Loucy (cell line): ENCODE data around the gene TOMM6.

Experiments
- H2AFZ ChIP-seq: fragments of 200-600 bp; sonication (generic); 2 replicates; pipeline ENCODE4 v1.6.0; 2016; ENCODE audit warnings: antibody characterized with exemption, mild to moderate bottlenecking, low read length, moderate library complexity
- H3F3A ChIP-seq: fragments of 200-600 bp; 2 replicates; pipeline ENCODE4 v1.6.0; 2016; ENCODE audit warnings: antibody characterized with exemption, low read depth, mild to moderate bottlenecking
- H3K27me3 ChIP-seq: fragments of 200-600 bp; sonication (generic); 2 replicates; pipeline ENCODE4 v1.6.1; 2014; ENCODE audit warnings: low read length, mild to moderate bottlenecking; ENCODE audit not compliant: insufficient read depth, poor library complexity, severe bottlenecking
- H3K36me3 ChIP-seq: fragments of 200-600 bp; sonication (generic); 2 replicates; pipeline ENCODE4 v1.6.1; 2016; ENCODE audit warnings: low read length; ENCODE audit not compliant: insufficient read depth
- H3K4me1 ChIP-seq: fragments of 200-600 bp; sonication (generic); 2 replicates; pipeline ENCODE4 v1.5.1; 2014; ENCODE audit warnings: low read length, mild to moderate bottlenecking; ENCODE audit not compliant: insufficient read depth, poor library complexity, severe bottlenecking
- H3K4me2 ChIP-seq: fragments of 200-600 bp; sonication (generic); 2 replicates; pipeline ENCODE4 v1.6.0; 2014; ENCODE audit warnings: antibody characterized with exemption, low read length, low read depth, mild to moderate bottlenecking; ENCODE audit not compliant: poor library complexity, severe bottlenecking
- H3K4me3 ChIP-seq: fragments of 200-600 bp; sonication (generic); 2 replicates; pipeline ENCODE4 v1.5.1; 2014; ENCODE audit warnings: low read length, mild to moderate bottlenecking, mixed read lengths; ENCODE audit not compliant: poor library complexity, severe bottlenecking
- H3K79me2 ChIP-seq: fragments of 200-600 bp; sonication (generic); 2 replicates; pipeline ENCODE4 v1.6.1; 2014; ENCODE audit warnings: low read length; ENCODE audit not compliant: insufficient read depth
- H3K9ac ChIP-seq: fragments of 200-600 bp; sonication (generic); 2 replicates; pipeline ENCODE4 v1.6.0; 2014; ENCODE audit warnings: mild to moderate bottlenecking, low read depth, low read length, moderate library complexity; ENCODE audit not compliant: poor library complexity, severe bottlenecking
- H3K9me2 ChIP-seq: fragments of 200-600 bp; sonication (generic); replicated peaks from 2 replicates; pipeline ENCODE4 v1.6.1; 2016; ENCODE audit warnings: low read depth, low read length, mixed read lengths
- H3K9me3 ChIP-seq: fragments of 200-600 bp; sonication (generic); 2 replicates; pipeline ENCODE4 v1.6.1; 2014; ENCODE audit warnings: mild to moderate bottlenecking, antibody characterized with exemption, low read length, low read depth; ENCODE audit not compliant: insufficient read depth
- H4K20me1 ChIP-seq: fragments of 200-600 bp; sonication (generic); 2 replicates; pipeline ENCODE4 v1.6.0; 2014; ENCODE audit warnings: antibody characterized with exemption, low read length, mild to moderate bottlenecking; ENCODE audit not compliant: insufficient read depth, poor library complexity, severe bottlenecking
- CTCF ChIP-seq: fragments of 200-600 bp; sonication (generic); conservative IDR thresholded peaks from 2 replicates; pipeline ENCODE4 v1.5.1; 2014; ENCODE audit warnings: mild to moderate bottlenecking, antibody characterized with exemption, low read length
- EZH2phosphoT487 ChIP-seq: fragments of 200-600 bp; IDR thresholded peaks from 2 replicates; pipeline ENCODE4 v1.6.1; 2018; ENCODE audit warnings: antibody characterized with exemption, mild to moderate bottlenecking, moderate library complexity, borderline replicate concordance

TOMM6 gene

GRCh38 chr6:41777551-41778285, 9.8 kb upstream of the TOMM6 start:
- H2AFZ ChIP-seq: no peak overlapping the region
- no peaks in the 10 kb centered on the region for H3K27me3 ChIP-seq
- TF ChIP-seq CTCF (no peak), EZH2phosphoT487 (no peak)
- no peak overlapping the region for H3K4me2 ChIP-seq
- peaks cover 1% of the 10 kb centered on the region; the same call in 1 of the 2 replicates for H3K36me3 ChIP-seq
- H3F3A ChIP-seq: no peaks in the 10 kb centered on the region
- peaks cover 5% of the 10 kb centered on the region for H4K20me1 ChIP-seq
- no peaks in the 10 kb centered on the region for H3K9me3 ChIP-seq
- no peak overlapping the region for H3K9ac ChIP-seq
- H3K9me2 ChIP-seq: no peaks in the 10 kb centered on the region
- H3K79me2 ChIP-seq: peaks cover 9% of the 10 kb centered on the region
- peaks cover 18% of the 10 kb centered on the region for H3K4me1 ChIP-seq
- H3K4me3 ChIP-seq: no peak overlapping the region

GRCh38 chr6:41778895-41779294, 8.6 kb upstream of the TOMM6 start:
- no peaks in the 10 kb centered on the region for H3F3A ChIP-seq
- H3K9ac ChIP-seq: peak overlapping the region; percentile 79
- peaks cover 9% of the 10 kb centered on the region for H3K79me2 ChIP-seq
- no peaks in the 10 kb centered on the region for H3K9me3 ChIP-seq
- H4K20me1 ChIP-seq: peaks cover 5% of the 10 kb centered on the region
- H3K4me1 ChIP-seq: peaks cover 18% of the 10 kb centered on the region
- H3K4me2 ChIP-seq: peak overlapping the region; percentile 90
- no peaks in the 10 kb centered on the region for H3K27me3 ChIP-seq
- H3K4me3 ChIP-seq: peak overlapping the region; percentile 96
- TF ChIP-seq CTCF (no peak), EZH2phosphoT487 (no peak)
- no peaks in the 10 kb centered on the region for H3K9me2 ChIP-seq
- no peaks in the 10 kb centered on the region for H3K36me3 ChIP-seq
- no peak overlapping the region for H2AFZ ChIP-seq

- Histone ChIP-seq H3K4me3 (peak overlapping the region; percentile 96), H3K27me3 (no peaks in the 10 kb centered on the region), H3K4me1 (peaks cover 18% of the 10 kb centered on the region), H3K79me2 (peaks cover 9% of the 10 kb centered on the region), H4K20me1 (peaks cover 5% of the 10 kb centered on the region), H3K9me3 (no peaks in the 10 kb centered on the region), H3K9me2 (no peaks in the 10 kb centered on the region), H3K9ac (peak overlapping the region; percentile 79), H2AFZ (no peak overlapping the region; the same call in 1 of the 2 replicates), H3K36me3 (no peaks in the 10 kb centered on the region), H3K4me2 (peak overlapping the region; percentile 90), H3F3A (no peaks in the 10 kb centered on the region)
- TF ChIP-seq CTCF (no peak), EZH2phosphoT487 (no peak)
Measured at GRCh38 chr6:41779336-41779735, 8.2 kb upstream of the TOMM6 start.
